ENCODE data around the gene ANK3. TPM values are rescaled to one million over a fixed set of nuclear protein-coding genes. Genes with fewer than 3 reads are reported as not detected.

ANK3 gene
- total and polyA plus RNA-seq, 3 donors from 2014 or later = 23.5 to 39.9 (median 38.6) TPM

- no peak overlapping the region for H3K27ac ChIP-seq
- intact Hi-C loops (cut with DNase I; ENCODE audit: low total_unique reads) = no loop called here
- WGBS, 2 donors = 46 to 63% methylated on average over 2 of the region's 2 CpGs
Measured at GRCh38 chr10:60349426-60349825, 40.2 kb downstream of the ANK3 start.

GRCh38 chr10:60348982-60349381 lies 40.7 kb downstream of the ANK3 start:
- DNase-seq = no peak
- no peak overlapping the region for H3K27ac ChIP-seq
- H3K4me3 ChIP-seq = no peak overlapping the region
- H3K9me3 ChIP-seq = no peaks in the 10 kb centered on the region
- WGBS, 2 donors = 76 to 92% methylated on average over 2 of the region's 2 CpGs
- no peak for TF ChIP-seq POLR2A (IDR thresholded peaks at IDR 0.05)
- TF ChIP-seq CTCF (IDR thresholded peaks at IDR 0.05) = no peak
- no peaks in the 10 kb centered on the region for H3K4me1 ChIP-seq
- H3K27me3 ChIP-seq = no peaks in the 10 kb centered on the region
- H3K36me3 ChIP-seq (ENCODE audit: low read depth, missing control alignments) = no peaks in the 10 kb centered on the region
- intact Hi-C loops (cut with DNase I; ENCODE audit: low total_unique reads) = no loop called here

More at GRCh38 chr10:60349426-60349825, 40.2 kb downstream of the ANK3 start:
- TF ChIP-seq POLR2A (IDR thresholded peaks at IDR 0.05) = no peak
- no peak for TF ChIP-seq CTCF (IDR thresholded peaks at IDR 0.05)
- H3K27me3 ChIP-seq = no peaks in the 10 kb centered on the region
- no peak overlapping the region for H3K4me3 ChIP-seq
- H3K4me1 ChIP-seq = no peaks in the 10 kb centered on the region
- no peaks in the 10 kb centered on the region for H3K9me3 ChIP-seq
- DNase-seq = no peak
- H3K36me3 ChIP-seq (ENCODE audit: low read depth, missing control alignments) = no peaks in the 10 kb centered on the region

GRCh38 chr10:60347270-60347669 lies 42.4 kb downstream of the ANK3 start:
- DNase-seq = no peak
- no peak for TF ChIP-seq POLR2A (IDR thresholded peaks at IDR 0.05)
- Histone ChIP-seq H3K27ac (no peak overlapping the region), H3K4me1 (no peaks in the 10 kb centered on the region), H3K36me3 (ENCODE audit: low read depth, missing control alignments) (no peaks in the 10 kb centered on the region), H3K27me3 (no peaks in the 10 kb centered on the region), H3K4me3 (no peak overlapping the region), H3K9me3 (no peaks in the 10 kb centered on the region)
- 94 to 95% methylated on average over 1 of the region's 1 CpG for WGBS, 2 donors
- intact Hi-C loops (cut with DNase I; ENCODE audit: low total_unique reads) = no loop called here

GRCh38 chr10:60346661-60347060 lies 43.0 kb downstream of the ANK3 start:
- TF ChIP-seq POLR2A (IDR thresholded peaks at IDR 0.05) (no peak), CTCF (IDR thresholded peaks at IDR 0.05) (no peak)
- DNase-seq = no peak
- intact Hi-C loops (cut with DNase I; ENCODE audit: low total_unique reads) = no loop called here
- no peak overlapping the region for H3K4me3 ChIP-seq
- H3K36me3 ChIP-seq (ENCODE audit: low read depth, missing control alignments) = no peaks in the 10 kb centered on the region
- H3K9me3 ChIP-seq = no peaks in the 10 kb centered on the region
- no peaks in the 10 kb centered on the region for H3K27me3 ChIP-seq
- WGBS, 2 donors = 80 to 90% methylated on average over 1 of the region's 1 CpG
- no peak overlapping the region for H3K27ac ChIP-seq
- H3K4me1 ChIP-seq = no peaks in the 10 kb centered on the region

- Histone ChIP-seq H3K27ac (no peak overlapping the region), H3K36me3 (ENCODE audit: low read depth, missing control alignments) (no peaks in the 10 kb centered on the region), H3K4me3 (no peak overlapping the region), H3K27me3 (no peaks in the 10 kb centered on the region), H3K9me3 (no peaks in the 10 kb centered on the region), H3K4me1 (no peaks in the 10 kb centered on the region)
- WGBS, 2 donors = 83 to 92% methylated on average over 1 of the region's 1 CpG
- intact Hi-C loops (cut with DNase I; ENCODE audit: low total_unique reads) = no loop called here
- DNase-seq = no peak
- TF ChIP-seq CTCF (IDR thresholded peaks at IDR 0.05) (no peak), POLR2A (IDR thresholded peaks at IDR 0.05) (no peak)
Measured at GRCh38 chr10:60343254-60343653, 46.4 kb downstream of the ANK3 start.

All from testis (tissue), 3 donors.